HG02970 (cell line): Measurements from ENCODE around the gene PLXNA4.

Experiments
- ATAC-seq: cut with Tn5 transposase; IDR thresholded peaks from one replicate; pipeline ENCODE4 v1.9.1; 2021; ENCODE audit warnings: mild to moderate bottlenecking, moderate library complexity, moderate number of reproducible peaks; ENCODE audit not compliant: unreplicated experiment, low FRiP score

PLXNA4 gene

DNA sequence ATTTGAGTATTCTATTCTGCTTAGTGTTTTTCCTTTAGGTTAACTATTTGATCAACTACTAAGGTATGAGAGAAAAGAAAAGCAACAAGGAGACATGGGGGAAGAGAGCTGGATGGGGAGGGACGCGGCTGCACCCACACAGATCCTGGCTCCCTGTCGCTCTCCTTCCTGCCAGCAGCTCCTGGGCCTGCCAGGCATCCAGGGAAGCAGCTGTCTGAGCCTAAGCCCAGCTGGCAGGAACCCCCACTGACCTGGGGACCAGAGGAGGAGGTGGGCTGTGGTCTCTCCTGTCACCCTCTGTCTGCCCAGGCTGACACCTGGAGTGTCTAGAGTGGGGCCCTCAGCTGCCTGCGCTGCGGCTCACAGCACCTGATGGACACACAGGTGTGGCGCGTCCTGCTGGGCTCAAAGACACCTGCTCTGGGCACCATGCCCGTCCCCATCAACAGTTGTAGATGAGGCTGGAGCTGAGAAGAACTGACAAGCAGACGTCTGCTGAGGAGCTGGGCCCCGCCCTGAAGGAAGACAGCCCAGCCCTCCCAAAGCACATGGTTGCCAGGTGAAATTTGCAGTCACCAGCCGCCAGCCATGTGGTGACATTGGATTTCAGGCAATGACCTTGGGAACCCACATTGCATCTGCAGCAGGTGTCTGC is 207.9 kb downstream of the PLXNA4 start:
- ATAC-seq, result no peak

DNA sequence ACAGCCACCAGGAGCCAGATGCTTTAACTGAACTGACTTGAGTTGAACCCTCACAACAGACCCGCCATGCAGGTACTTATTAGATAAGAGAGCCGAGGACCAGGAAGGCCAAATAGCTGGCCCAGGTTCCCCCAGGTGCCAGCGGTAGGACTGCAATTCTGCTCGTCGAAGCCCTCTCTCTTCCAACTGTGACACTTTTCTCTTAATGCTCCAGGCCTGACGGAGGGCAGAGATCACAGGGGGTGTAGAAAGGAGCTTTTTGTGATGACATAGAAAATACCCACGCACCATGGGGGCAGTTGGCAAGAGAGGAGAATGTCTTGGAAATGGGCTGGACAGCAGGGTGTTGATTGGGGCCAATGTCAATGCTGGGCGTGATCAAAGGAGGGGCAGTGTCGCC is 208.5 kb downstream of the PLXNA4 start:
- no peak for ATAC-seq

DNA sequence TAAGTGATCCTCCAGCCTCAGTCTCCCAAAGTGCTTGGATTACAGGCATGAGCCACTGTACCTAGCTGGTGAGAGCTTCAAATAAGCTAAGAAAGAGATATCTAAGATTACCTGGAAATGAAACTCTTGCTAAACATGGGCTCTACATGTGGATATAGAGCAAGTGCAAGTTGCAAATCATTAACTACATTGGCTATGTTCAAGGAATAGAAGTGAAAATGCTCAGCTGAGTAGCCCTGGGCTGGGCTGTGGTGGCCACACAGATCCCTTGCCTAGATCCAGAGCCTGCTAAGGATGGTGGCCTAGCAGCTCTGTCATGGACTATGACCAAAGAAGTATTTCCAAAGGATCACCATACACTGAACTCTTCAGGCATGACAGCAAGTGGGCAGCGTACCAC is 209.3 kb downstream of the PLXNA4 start:
- ATAC-seq, result no peak

DNA sequence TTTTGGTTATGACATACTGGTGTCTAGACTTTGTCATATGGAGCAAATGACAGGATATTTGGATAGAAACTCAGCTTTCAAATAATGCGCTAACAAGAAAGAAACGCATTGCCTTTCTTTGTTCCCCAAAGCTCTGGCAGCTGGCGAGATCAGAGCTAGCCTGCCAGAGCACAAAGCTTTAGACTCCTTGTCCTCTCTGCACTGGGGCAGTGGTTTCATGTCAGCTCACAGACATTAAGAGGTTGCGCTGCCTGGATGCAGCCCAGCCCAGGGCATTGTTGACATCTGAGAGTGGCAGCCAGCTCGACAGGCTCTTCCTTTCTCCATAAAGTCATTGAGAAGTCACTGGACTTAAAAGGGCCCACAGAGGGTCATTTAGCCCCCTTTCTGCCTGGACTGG is 212.0 kb downstream of the PLXNA4 start:
- no peak for ATAC-seq

DNA sequence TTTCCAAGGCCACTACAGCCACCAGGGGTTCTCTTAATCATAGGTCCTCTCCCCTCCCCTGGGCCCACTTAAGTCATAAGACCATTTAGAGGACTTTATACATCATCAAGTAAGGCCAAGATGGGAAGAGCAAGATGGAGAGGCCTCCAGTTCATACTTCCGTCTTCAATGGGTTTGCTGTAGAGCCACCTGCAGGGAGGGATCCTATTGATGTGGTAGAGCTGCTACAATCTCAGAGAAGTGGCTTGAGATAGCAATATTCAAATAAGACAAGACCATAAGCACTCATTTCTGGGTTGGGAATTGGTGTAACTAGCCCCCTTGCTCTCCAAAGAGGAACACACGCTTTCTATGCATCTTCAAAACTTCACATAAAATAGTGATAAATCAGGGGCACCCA is 214.2 kb downstream of the PLXNA4 start:
- ATAC-seq, result no peak

DNA sequence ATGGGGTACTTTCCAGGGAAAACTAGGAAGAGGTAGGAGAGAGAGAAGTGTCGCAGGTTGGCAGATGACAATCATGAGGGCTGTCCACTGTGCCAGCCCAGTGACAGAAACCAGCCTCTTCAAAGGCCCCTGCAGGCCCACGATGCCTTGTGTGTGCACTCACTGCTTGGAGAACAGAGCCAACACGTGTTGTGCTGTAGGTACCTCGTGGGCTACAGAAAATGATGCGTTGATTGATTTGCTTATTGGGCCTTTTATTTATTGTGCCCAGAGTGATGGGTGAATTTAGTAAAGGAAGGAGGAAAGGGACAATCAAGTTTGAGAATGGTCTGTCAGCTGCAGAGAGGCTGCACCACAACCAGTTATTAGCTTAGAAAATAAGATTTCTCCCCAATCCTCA is 215.1 kb downstream of the PLXNA4 start:
- no peak for ATAC-seq

DNA sequence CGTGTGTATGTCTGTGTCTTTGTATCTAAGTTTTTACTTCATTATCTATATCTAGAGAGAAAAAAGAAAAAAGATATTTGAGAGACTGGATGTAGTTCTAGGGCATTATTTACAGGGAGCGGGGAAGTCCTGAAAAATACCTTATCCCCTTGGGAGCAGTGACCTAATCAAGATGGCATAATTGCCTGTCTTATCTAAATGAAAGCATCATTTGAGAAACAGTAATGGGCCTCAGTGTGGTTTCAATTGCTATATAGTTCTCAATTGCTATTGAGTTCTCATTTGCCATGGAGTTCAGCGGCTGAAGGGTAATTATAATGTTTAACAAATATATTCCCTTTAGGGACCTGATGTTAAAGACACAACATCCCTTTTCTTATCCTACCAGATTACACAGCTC is 216.5 kb downstream of the PLXNA4 start:
- ATAC-seq, result no peak

DNA sequence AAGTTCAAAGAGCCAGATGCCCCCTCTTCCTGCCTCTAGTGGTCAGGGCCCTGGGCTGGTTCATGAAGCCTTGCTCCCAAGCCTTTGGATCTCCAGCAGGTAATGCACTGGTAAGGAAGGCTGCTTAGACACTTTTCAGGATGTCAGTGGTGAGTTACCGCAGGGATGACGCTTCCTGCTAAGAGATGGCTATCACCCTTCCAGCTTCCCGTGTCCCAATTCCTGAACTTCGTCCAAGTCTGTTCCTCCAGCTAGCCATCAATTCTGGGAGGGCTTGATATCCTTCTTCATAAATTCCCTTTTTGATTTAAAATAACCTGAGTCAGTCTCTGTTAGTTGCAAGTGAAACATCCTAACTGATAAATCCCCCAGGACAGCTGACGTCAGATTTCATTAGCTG is 221.2 kb downstream of the PLXNA4 start:
- no peak for ATAC-seq

DNA sequence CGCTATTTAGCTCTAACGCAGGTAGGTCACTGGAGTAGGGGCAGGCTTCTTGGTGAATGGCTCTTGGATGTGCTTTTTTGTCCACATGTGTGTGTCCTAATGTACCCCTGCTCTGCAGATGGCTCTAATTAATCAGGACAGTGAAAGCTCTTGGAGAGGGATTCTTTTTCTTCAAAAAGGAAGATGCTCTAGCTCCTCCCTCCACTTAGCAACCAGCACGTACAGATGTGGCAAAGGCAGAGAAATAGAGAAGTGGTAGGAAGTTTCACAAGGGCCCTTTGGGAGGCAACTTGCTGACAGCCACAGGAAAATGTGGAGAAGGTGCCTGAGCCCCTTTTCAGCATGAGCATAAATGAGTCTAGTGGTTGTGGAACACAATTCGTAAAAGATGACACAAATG is 221.7 kb downstream of the PLXNA4 start:
- no peak for ATAC-seq

DNA sequence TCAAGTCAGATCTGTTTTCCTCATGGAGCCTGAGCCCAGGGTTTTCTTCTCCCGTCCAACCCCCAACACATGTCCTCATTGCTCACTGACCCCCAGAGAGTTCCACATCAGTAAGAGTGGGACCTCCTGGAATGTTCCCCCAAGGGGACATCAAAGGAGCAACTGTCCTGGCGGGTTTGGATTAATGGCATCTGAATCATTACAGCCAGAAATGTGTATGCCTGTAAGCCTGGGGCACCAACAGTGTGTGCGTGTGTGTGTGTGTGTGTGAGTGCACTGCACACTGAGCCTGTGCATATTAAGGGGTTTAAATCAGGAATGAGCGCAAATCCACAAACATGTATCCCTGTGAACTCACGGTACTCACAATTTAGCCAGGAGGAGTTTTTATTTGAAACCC is 222.3 kb downstream of the PLXNA4 start:
- no peak for ATAC-seq

DNA sequence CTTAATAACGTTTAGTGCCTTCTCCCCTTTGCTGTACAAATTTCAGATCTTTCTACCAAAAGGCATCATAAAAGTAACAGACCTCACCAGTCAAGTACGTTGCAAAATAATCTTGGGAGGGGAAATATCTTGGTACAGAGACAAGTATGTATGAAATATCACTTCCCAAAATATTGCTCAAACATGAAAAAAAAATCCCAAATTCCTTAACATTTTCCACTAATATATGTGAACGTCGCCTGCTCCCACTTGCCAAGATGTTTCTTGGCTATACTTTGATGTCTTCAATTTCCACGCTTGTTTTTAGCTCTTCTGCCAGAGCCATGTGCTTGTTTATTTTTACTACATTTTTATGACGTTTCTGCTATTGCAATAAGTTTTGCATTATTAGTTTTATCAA is 223.5 kb downstream of the PLXNA4 start:
- no peak for ATAC-seq

DNA sequence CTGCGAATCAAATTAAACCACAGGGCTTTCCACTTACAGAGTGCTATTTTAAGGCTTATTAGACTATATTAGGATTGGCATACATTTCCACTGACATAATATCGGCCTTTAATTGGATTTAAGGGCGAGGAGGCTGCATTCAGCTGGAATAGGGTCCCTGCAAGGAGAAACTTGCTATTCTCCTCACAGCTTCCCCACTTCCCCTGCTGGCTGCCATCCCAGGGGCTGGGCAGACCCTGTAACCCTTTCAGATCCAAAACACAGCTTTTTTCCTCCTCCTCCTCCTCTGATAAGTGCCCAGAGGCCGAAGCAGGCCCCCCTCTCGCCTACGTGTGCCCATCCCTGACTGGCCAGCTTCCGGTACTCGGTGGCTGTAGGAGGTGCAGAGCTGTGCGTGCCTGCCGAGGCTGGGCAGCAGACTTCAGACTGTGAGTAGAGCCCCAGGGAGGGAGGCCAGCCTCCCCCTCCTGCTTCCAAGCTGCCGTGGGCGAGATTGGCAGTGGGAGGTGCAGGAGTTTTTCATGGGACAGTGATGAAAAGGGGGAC is 224.2 kb downstream of the PLXNA4 start:
- ATAC-seq, result no peak

DNA sequence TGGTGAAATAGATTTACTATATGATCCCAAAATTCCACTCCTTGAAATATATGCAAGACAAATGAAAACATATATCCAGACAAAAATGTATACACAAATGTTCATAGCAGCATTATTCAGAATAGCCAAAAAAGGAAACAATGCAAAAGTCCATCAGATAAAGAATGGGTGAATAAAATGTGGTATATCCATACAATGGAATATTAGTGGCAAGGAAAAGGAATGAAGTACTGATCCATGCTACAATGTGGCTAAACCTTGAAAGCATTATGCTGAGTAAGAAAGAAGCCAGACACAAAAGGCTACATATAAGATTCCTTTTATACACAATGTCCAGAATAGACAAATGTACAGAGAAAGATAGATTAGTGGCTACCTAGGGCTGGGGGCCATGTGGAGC is 225.5 kb downstream of the PLXNA4 start:
- ATAC-seq, result no peak

DNA sequence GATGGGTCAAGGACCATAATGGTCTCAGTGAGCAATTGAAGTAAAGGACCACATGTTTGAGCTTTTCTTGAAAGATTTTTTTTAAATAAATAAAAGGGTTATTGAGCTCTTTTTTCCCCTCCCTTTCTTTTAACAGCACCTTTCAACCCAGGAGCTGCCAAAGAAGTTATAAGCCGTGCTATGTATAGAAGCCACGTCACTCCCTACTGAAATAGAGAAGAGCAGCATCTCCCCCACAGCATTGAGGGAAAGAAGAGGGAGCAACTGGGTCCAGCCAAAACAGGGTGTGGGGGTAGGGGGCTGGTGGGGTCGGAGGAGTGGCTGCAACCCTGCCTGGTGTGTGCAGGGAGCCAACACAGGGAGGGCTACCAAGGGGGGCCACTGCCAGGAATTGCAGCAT is 227.2 kb downstream of the PLXNA4 start:
- no peak for ATAC-seq

DNA sequence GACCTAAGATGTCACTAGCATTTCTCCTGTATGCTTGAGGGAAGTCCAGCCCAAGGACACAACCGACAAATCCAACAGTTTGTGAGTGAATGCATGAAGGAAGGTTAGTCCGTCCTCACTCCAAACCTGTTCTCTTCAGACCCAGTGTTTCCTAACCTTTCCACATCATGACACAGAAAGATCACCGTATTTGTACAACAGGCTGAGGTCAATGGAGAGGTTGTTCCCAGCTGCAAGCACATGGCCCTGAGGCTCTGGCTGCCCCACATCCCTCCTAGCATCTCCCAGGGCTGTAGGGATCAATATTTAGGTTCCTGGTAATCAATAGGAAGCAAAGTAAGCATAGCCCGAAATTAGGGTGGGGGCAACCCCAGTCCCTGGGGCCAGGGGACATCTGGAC is 227.9 kb downstream of the PLXNA4 start:
- ATAC-seq, result no peak

DNA sequence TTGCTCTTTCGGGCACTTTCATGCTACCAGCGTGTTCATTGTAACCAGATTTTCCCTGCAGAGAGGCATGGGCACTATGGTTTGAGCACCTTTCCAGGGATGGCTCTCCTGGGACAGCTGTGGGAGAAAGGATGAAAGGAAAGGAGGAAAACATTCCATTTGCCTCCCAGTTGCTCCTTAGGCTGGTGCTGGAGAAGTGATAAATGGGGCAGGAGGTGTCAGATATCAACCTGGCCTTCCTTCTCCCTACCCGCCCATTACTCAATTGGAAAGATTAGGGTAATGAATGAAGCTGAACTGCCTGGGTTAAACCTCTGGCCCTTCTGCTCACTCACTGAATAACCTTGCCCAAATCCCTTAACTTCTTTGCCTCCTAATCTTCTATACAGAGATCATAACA is 228.4 kb downstream of the PLXNA4 start:
- ATAC-seq, result no peak

DNA sequence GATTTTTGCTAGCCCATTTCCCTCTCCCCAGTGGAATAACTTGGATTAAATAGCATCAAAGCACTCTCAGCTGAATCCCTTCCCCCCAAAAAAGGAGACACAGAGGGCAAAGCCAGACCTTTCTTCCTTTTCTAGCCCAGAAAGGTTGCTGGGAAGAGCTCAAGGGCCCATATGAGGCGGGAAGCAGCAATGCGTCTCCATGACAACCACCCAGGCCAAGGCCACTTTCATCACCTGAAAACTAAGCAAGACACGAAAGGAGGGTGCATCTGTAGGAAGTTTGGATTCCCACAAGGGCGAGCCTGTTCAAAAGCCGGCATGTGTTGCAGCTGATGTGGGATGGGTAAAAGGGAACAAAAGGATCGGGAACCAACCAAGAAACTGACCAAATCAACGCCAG is 229.1 kb downstream of the PLXNA4 start:
- ATAC-seq, result no peak

DNA sequence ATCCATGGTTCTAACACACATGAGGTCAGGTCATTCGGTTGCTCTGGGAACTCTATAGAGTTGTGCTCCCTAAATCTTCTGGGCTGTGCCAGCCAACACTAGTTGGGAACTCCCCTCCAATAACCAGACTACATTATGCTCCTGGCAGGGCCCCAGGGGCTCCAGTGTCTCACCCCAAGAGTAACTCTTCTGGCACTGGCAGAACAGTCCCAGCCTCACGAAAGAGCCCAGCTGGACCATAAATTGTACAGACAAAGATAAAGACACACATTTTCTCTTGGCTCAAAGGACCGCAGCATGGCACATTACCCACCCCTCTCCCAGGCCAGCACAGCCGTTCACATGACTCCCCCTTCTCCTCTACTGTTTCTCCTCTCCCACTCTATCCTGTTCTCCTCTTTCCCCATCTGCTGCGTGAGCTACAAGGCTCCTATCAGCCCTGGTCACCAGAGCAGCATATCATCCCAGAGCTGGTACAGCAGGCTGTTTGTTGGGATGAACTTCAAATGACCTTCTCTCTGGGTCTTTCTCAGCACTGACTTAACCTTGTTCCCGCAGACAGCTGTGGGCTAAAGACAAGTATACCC is 230.6 kb downstream of the PLXNA4 start:
- no peak for ATAC-seq

DNA sequence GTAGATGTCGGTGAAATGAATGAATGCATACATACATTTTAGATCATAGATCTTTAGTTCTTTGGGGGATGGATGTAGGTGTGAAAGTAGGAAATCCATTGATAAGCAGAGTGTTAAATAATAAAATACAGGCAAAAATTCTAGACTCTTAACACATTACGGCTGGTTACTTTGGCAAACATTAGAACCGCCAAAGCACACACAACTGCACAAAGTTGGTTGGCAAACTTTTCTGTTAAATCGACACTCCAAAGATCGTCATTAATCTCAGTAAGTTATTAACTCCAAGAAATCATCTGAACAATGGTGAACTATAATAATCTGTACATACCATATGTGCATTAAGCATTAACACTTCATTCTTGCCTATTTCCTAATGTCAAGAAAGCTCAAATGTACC is 231.2 kb downstream of the PLXNA4 start:
- ATAC-seq, result no peak

DNA sequence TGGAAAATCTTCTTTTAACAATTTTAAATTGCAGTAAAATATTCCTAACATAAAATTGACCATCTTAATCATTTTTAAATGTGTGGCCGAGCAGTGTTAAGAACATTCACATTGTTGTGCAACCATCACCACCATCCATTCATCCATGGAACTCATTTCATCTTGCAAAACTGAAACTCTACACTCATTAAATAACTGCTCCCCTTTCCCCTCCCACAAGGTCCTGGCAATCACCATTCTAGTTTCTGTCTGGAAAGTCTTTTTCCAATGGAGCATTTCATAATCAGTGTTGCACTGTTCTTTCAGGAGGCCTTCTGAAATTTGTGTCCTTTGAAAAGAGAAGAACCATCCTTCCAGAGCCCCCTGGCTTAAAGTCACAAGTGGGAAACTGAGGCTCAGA is 233.1 kb downstream of the PLXNA4 start:
- no peak for ATAC-seq

DNA sequence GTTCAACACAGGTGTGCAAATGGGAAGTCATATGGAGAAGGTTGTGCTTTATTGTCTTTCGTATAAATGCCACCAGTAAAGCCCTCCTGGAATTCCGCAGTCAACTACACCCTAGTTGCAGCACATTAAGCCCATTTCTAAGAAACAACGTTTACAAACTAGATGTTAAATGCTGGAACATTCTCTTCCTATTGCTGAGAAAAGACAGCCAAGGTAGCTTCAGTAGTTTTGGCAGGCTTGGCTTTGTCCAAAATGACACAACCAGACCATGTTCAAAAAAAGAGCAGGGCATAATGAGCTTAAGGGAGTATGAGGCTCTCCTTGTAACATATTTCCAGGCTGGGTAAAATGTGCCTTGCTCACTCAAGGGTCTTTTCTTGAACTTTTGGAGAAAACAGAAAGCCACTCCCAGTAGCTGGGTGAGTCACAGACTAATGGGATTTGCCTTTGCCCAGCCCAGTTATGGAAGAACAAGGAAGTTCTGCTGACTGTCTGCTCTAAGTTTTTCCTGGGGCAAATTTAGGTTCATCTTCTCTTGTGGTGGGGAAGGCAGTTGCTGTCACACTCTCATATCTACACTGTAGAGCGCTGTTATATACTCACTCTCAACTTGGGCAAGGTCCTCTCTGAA is 238.7 kb downstream of the PLXNA4 start:
- ATAC-seq, result no peak

DNA sequence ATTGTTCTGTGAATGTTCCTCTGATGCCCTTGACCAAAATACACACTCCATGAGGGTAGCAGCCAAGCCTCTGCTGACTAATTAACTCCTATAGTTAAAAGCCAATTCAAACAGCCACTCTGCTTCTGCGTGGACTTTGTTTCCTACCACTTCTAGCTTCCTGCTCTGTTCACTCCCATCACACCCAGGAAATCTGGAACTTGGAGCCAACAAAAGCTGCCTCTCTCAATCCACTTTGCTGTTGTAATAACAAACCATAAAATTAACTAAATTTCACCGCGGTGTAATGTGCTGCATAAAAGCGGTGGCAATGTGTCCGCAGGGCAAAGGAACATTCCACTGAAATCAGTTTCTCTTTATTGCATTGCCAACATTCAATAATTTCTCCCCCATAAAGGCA is 239.5 kb downstream of the PLXNA4 start:
- no peak for ATAC-seq
